T-cell (primary cell): Measurements from ENCODE around the gene PARD3. TPM values are rescaled to one million over a fixed set of nuclear protein-coding genes. Genes with fewer than 3 reads are reported as not detected.

Experiments
- ATAC-seq, 4 experiments: fragments of 200-7000 bp in 3 of 4; fragments of 150-1000 bp in 1 of 4; cut with Tn5 transposase; replicated peaks in 1 of 4; 1 replicate in 3 of 4; 2 replicates in 1 of 4; pipeline ENCODE4 v1.10.0; 2021; ENCODE audit warnings: moderate library complexity in 3 of 4, mild to moderate bottlenecking in 2 of 4, moderate number of reproducible peaks in 1 of 4
- CTCF ChIA-PET, 2 donors: fragments of 300-600 bp; sonication (Branson Sonifier 250); formaldehyde crosslinking; loops; one replicate each; lab custom pipeline; 2022; ENCODE audit warnings: antibody characterized with exemption in 2 of 2; lab: Charles Lee
- POLR2A ChIA-PET, 2 donors: fragments of 300-600 bp; sonication (Branson Sonifier 250); formaldehyde crosslinking; loops; one replicate each; lab custom pipeline; 2022; ENCODE audit warnings: antibody characterized with exemption in 2 of 2; lab: Charles Lee
- DNase-seq, 35 experiments: peaks; one replicate each; pipeline versions ENCODE4 v3.0.0 to v3.0.0-alpha.2; 2013 to 2023
- H3K27ac ChIP-seq: one replicate; pipeline ENCODE4 v1.5.1; 2013; ENCODE audit warnings: low read length
- H3K27me3 ChIP-seq, 2 experiments: replicated peaks in 1 of 2; 1 replicate in 1 of 2; 2 replicates in 1 of 2; pipeline versions ENCODE4 v1.6.1 to v1.7.0; 2013; ENCODE audit warnings: low read length in 1 of 2, mixed read lengths in 1 of 2; ENCODE audit not compliant: control insufficient read depth in 2 of 2, insufficient read depth in 2 of 2; ENCODE audit errors: extremely low read depth in 1 of 2
- H3K36me3 ChIP-seq, 2 donors: 1 replicate in 1 of 2; 2 replicates in 1 of 2; pipeline versions ENCODE4 v1.6.1 to v1.7.0; 2013; ENCODE audit warnings: low read length in 1 of 2; ENCODE audit not compliant: control insufficient read depth in 2 of 2, insufficient read depth in 1 of 2; ENCODE audit errors: extremely low read depth in 1 of 2
- H3K4me1 ChIP-seq, 2 experiments: 1 replicate in 1 of 2; 2 replicates in 1 of 2; pipeline versions ENCODE4 v1.6.1 to v1.7.0; 2013; ENCODE audit warnings: low read length in 2 of 2, mixed read lengths in 1 of 2; ENCODE audit not compliant: insufficient read depth in 2 of 2, control insufficient read depth in 1 of 2; ENCODE audit errors: extremely low read depth in 1 of 2
- H3K4me3 ChIP-seq, 2 donors: 1 replicate in 1 of 2; 2 replicates in 1 of 2; pipeline versions ENCODE4 v1.5.1 to v1.7.0; 2013; ENCODE audit warnings: mild to moderate bottlenecking in 2 of 2, low read length in 1 of 2, moderate library complexity in 1 of 2; ENCODE audit not compliant: control insufficient read depth in 1 of 2; ENCODE audit errors: extremely low read depth in 1 of 2
- H3K9me3 ChIP-seq: 2 replicates; pipeline ENCODE4 v1.7.0; 2013
- H3K27ac Mint-ChIP-seq, 2 donors: one replicate each; pipeline ENCODE4 v1.8.0; 2020 to 2021; ENCODE audit warnings: mild to moderate bottlenecking in 2 of 2, mixed read lengths in 2 of 2
- H3K27me3 Mint-ChIP-seq, 2 donors: one replicate each; pipeline ENCODE4 v1.8.0; 2021 to 2022; ENCODE audit warnings: mixed read lengths in 2 of 2
- H3K36me3 Mint-ChIP-seq: one replicate; pipeline ENCODE4 v1.8.0; 2021; ENCODE audit warnings: mixed read lengths
- H3K4me1 Mint-ChIP-seq, 3 donors: one replicate each; pipeline ENCODE4 v1.8.0; 2020 to 2022; ENCODE audit warnings: mixed read lengths in 3 of 3, mild to moderate bottlenecking in 1 of 3
- H3K4me3 Mint-ChIP-seq, 3 donors: one replicate each; pipeline ENCODE4 v1.8.0; 2020 to 2022; ENCODE audit warnings: mild to moderate bottlenecking in 3 of 3, mixed read lengths in 3 of 3, moderate library complexity in 3 of 3
- H3K9me3 Mint-ChIP-seq, 3 donors: one replicate each; pipeline ENCODE4 v1.8.0; 2020 to 2022; ENCODE audit warnings: mixed read lengths in 3 of 3
- WGBS: methylation state at CpG from one replicate; pipeline ENCODE4 v1.1.5; 2013; ENCODE audit warnings: missing lambda C conversion rate; ENCODE audit not compliant: insufficient coverage; 5-methylcytosine and 5-hydroxymethylcytosine counted together
- total RNA-seq, 35 experiments: library from RNA in 6 of 35; stranded (reverse) in 6 of 35; fragments of 120-200 nt in 1 of 35; gene quantifications; one replicate each; pipeline versions ENCODE4 v1.2.1 to v1.2.4 and lab custom pipeline; 2013 to 2026

PARD3 gene
- total RNA-seq, 5 donors from 2014 or later (not counting 1 experiment from before 2014, with no cell fraction given): 0.36 to 0.92 (median 0.65) TPM

- Mint-ChIP-seq H3K4me1 (no peaks in the 10 kb centered on the region), H3K27me3 (peaks cover 0 to 10% of the 10 kb centered on the region in 2 donors), H3K4me3 (no peak overlapping the region), H3K9me3 (no peaks in the 10 kb centered on the region), H3K27ac (no peak overlapping the region), H3K36me3 (no peaks in the 10 kb centered on the region)
- no peak overlapping the region for H3K27ac ChIP-seq
- no peaks in the 10 kb centered on the region for H3K4me1 ChIP-seq
- H3K36me3 ChIP-seq: no peaks in the 10 kb centered on the region
- H3K9me3 ChIP-seq: no peaks in the 10 kb centered on the region
- ChIA-PET CTCF (no interaction called here), POLR2A (no interaction called here)
- no peak overlapping the region for H3K4me3 ChIP-seq
- ATAC-seq (no peak), DNase-seq (no peak)
- H3K27me3 ChIP-seq: peaks cover 0 to 8% of the 10 kb centered on the region in 2 experiments
- 73% methylated on average over 3 of the region's 7 CpGs for WGBS
These were observed 97.7 kb downstream of the PARD3 start for GRCh38 chr10:34717429-34717828.

- H3K27me3 Mint-ChIP-seq: peaks cover 0 to 10% of the 10 kb centered on the region in 2 donors
- no peaks in the 10 kb centered on the region for H3K9me3 Mint-ChIP-seq
- no peaks in the 10 kb centered on the region for H3K9me3 ChIP-seq
- DNase-seq: no peak
- H3K4me1 Mint-ChIP-seq: no peaks in the 10 kb centered on the region
- peaks cover 0 to 8% of the 10 kb centered on the region in 2 experiments for H3K27me3 ChIP-seq
- H3K27ac ChIP-seq: no peak overlapping the region
- ChIA-PET POLR2A (no interaction called here), CTCF (no interaction called here)
- H3K36me3 ChIP-seq: no peaks in the 10 kb centered on the region
- H3K36me3 Mint-ChIP-seq: no peaks in the 10 kb centered on the region
- H3K4me3 ChIP-seq: no peak overlapping the region
- no CpG with 5 or more reads among the region's 1 CpG for WGBS
- ATAC-seq: no peak
- H3K27ac Mint-ChIP-seq: no peak overlapping the region
- H3K4me3 Mint-ChIP-seq: no peak overlapping the region
- H3K4me1 ChIP-seq: no peaks in the 10 kb centered on the region
These were observed 98.1 kb downstream of the PARD3 start for GRCh38 chr10:34716958-34717357.

- ChIA-PET CTCF (no interaction called here), POLR2A (no interaction called here)
- Mint-ChIP-seq H3K4me3 (no peak overlapping the region), H3K27me3 (peaks cover 0 to 10% of the 10 kb centered on the region in 2 donors), H3K4me1 (no peaks in the 10 kb centered on the region), H3K27ac (no peak overlapping the region), H3K9me3 (no peaks in the 10 kb centered on the region), H3K36me3 (no peaks in the 10 kb centered on the region)
- DNase-seq (no peak), ATAC-seq (no peak)
- WGBS: no CpG with 5 or more reads among the region's 1 CpG
- H3K36me3 ChIP-seq: no peaks in the 10 kb centered on the region
- peaks cover 0 to 5% of the 10 kb centered on the region in 2 experiments for H3K27me3 ChIP-seq
- no peaks in the 10 kb centered on the region for H3K9me3 ChIP-seq
- no peak overlapping the region for H3K4me3 ChIP-seq
- no peaks in the 10 kb centered on the region for H3K4me1 ChIP-seq
- H3K27ac ChIP-seq: no peak overlapping the region
These were observed 98.9 kb downstream of the PARD3 start for GRCh38 chr10:34716234-34716633.

- no peak for DNase-seq
- Mint-ChIP-seq H3K4me3 (no peak overlapping the region), H3K27me3 (peaks cover 0 to 10% of the 10 kb centered on the region in 2 donors), H3K9me3 (no peaks in the 10 kb centered on the region), H3K27ac (no peak overlapping the region), H3K36me3 (no peaks in the 10 kb centered on the region), H3K4me1 (no peaks in the 10 kb centered on the region)
- no peak overlapping the region for H3K4me3 ChIP-seq
- no peaks in the 10 kb centered on the region for H3K9me3 ChIP-seq
- H3K36me3 ChIP-seq: no peaks in the 10 kb centered on the region
- WGBS: 81% methylated on average over 7 of the region's 8 CpGs
- no peak overlapping the region for H3K27ac ChIP-seq
- H3K27me3 ChIP-seq: peaks cover 0 to 5% of the 10 kb centered on the region in 2 experiments
- CTCF ChIA-PET: no interaction called here
- H3K4me1 ChIP-seq: no peaks in the 10 kb centered on the region
- no peak for ATAC-seq
- POLR2A ChIA-PET: no interaction called here
These were observed 99.4 kb downstream of the PARD3 start for GRCh38 chr10:34715511-34716187.

GRCh38 chr10:34713875-34714274 lies 101.2 kb downstream of the PARD3 start:
- Mint-ChIP-seq H3K9me3 (no peaks in the 10 kb centered on the region), H3K27ac (no peak overlapping the region), H3K27me3 (peaks cover 0 to 10% of the 10 kb centered on the region in 2 donors), H3K4me3 (no peak overlapping the region), H3K36me3 (no peaks in the 10 kb centered on the region), H3K4me1 (no peaks in the 10 kb centered on the region)
- WGBS: no CpG with 5 or more reads among the region's 1 CpG
- ATAC-seq: no peak
- DNase-seq: no peak
- Histone ChIP-seq H3K9me3 (no peaks in the 10 kb centered on the region), H3K4me1 (no peaks in the 10 kb centered on the region), H3K36me3 (no peaks in the 10 kb centered on the region), H3K27me3 (peaks cover 0 to 5% of the 10 kb centered on the region in 2 experiments), H3K4me3 (no peak overlapping the region), H3K27ac (no peak overlapping the region)
- CTCF ChIA-PET: no interaction called here
- POLR2A ChIA-PET: interaction anchor here in 1 of 2 donors (0.6 kb wide), 1 partner anchor 10 kb away, joined by 3 read pairs; no protein-coding TSS in a partner anchor

- H3K27me3 Mint-ChIP-seq: peaks cover 0 to 7% of the 10 kb centered on the region in 2 donors
- H3K9me3 Mint-ChIP-seq: no peaks in the 10 kb centered on the region
- ATAC-seq (no peak), DNase-seq (no peak)
- no peak overlapping the region for H3K27ac Mint-ChIP-seq
- H3K4me3 Mint-ChIP-seq: no peak overlapping the region
- no peaks in the 10 kb centered on the region for H3K36me3 ChIP-seq
- whole genome bisulfite sequencing: no CpG with 5 or more reads among the region's 3 CpGs
- no peaks in the 10 kb centered on the region for H3K36me3 Mint-ChIP-seq
- H3K9me3 ChIP-seq: no peaks in the 10 kb centered on the region
- POLR2A ChIA-PET: no interaction called here
- no peaks in the 10 kb centered on the region for H3K4me1 ChIP-seq
- H3K27me3 ChIP-seq: peaks cover 0 to 2% of the 10 kb centered on the region in 2 experiments
- H3K4me1 Mint-ChIP-seq: no peaks in the 10 kb centered on the region
- no peak overlapping the region for H3K27ac ChIP-seq
- CTCF ChIA-PET: no interaction called here
- H3K4me3 ChIP-seq: no peak overlapping the region
These were observed 103.6 kb downstream of the PARD3 start for GRCh38 chr10:34711500-34711899.
